Left ventricle myocardium inferior (tissue), 1 donor: Measurements from ENCODE around the gene PBX1. TPM values are rescaled to one million over a fixed set of nuclear protein-coding genes. Genes with fewer than 3 reads are reported as not detected.

Experiments used
- DNase-seq: peaks from one replicate; pipeline ENCODE4 v3.0.0-alpha.2; 2020
- H3K27ac ChIP-seq: fragments of 200-600 bp; replicated peaks from 2 replicates; pipeline ENCODE4 v1.8.0; 2021
- H3K27me3 ChIP-seq: fragments of 200-600 bp; 2 replicates; pipeline ENCODE4 v1.8.0; 2021; ENCODE audit warnings: low read depth
- H3K36me3 ChIP-seq: fragments of 200-600 bp; 2 replicates; pipeline ENCODE4 v1.8.0; 2021
- H3K4me1 ChIP-seq: fragments of 200-600 bp; 2 replicates; pipeline ENCODE4 v1.8.0; 2021
- H3K4me3 ChIP-seq: fragments of 200-600 bp; 2 replicates; pipeline ENCODE4 v1.8.0; 2021; ENCODE audit warnings: mild to moderate bottlenecking, moderate library complexity
- H3K9me3 ChIP-seq: fragments of 200-600 bp; replicated peaks from 2 replicates; pipeline ENCODE4 v1.8.0; 2021
- intact Hi-C: fragments of 100-400 bp; cut with micrococcal nuclease; formaldehyde crosslinking; loops from one replicate; pipeline ENCODE4 v1.11.0; 2022
- total RNA-seq: library from RNA; stranded (reverse); fragmentation: NEBNext Ultra II Directional; extraction: Animal tissue kit (Norgen Biotek cat#: 25700); gene quantifications from one replicate; pipeline ENCODE4 v1.2.1, GENCODE V29; 2021
- TF ChIP-seq, protein P1 (sequence below): fragments of 200-600 bp; IDR thresholded peaks from 2 replicates; pipeline ENCODE4 v1.8.0; 2021; ENCODE audit warnings: antibody characterized with exemption, mild to moderate bottlenecking, borderline replicate concordance
- donor health status: DM: no; HTN: yes; CAD: no; lungs with severe emphysema.

Gene PBX1
- total RNA-seq, 1 donor from 2014 or later, result 73.2 TPM

DNA sequence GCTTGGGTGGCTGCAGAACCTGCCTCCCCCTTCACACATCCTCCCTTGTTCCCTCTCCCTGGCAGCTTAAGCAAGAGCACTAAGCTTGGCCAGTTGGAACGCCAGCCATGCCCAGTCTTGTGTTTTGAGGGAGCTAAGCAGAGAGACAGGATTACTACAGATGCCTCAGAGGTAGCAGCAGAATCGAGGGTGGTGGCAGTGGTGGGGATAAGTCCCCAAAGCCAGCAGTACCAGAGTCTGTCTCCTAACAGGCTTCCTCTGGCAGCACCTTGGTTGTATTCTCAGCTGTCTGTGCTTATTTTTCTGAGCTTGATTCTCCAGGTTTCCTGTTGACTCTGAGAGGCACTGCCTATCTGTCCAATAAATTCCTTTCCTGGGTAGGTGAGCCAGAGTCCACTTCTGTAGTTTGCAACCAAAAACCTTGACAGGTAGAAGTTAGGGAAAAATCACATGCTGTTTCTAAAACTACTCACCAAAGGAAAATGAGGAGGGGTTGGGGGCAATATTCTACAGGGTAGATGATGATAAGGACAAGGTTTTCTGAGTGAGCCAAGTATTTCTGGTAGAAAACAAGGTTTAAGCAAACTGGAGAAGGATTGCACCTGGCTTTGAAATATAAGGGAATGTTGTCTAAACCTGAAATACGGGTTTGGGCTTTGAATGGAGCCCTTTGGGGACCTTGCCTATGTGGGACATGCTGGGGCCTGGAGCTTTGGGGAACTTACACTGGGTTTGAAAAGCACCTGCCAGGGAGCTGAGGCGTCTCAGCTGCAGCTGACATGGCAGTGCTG is 100.8 kb downstream of the PBX1 start:
- Histone ChIP-seq H3K4me1 (peaks cover 51% of the 10 kb centered on the region), H3K4me3 (no peak overlapping the region), H3K9me3 (no peaks in the 10 kb centered on the region), H3K27me3 (no peaks in the 10 kb centered on the region), H3K36me3 (no peaks in the 10 kb centered on the region), H3K27ac (peak overlapping the region; percentile 14)
- DNase-seq, result no peak
- intact Hi-C loops, result no loop called here
- TF ChIP-seq, protein P1, sequence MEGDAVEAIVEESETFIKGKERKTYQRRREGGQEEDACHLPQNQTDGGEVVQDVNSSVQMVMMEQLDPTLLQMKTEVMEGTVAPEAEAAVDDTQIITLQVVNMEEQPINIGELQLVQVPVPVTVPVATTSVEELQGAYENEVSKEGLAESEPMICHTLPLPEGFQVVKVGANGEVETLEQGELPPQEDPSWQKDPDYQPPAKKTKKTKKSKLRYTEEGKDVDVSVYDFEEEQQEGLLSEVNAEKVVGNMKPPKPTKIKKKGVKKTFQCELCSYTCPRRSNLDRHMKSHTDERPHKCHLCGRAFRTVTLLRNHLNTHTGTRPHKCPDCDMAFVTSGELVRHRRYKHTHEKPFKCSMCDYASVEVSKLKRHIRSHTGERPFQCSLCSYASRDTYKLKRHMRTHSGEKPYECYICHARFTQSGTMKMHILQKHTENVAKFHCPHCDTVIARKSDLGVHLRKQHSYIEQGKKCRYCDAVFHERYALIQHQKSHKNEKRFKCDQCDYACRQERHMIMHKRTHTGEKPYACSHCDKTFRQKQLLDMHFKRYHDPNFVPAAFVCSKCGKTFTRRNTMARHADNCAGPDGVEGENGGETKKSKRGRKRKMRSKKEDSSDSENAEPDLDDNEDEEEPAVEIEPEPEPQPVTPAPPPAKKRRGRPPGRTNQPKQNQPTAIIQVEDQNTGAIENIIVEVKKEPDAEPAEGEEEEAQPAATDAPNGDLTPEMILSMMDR, result no peak

DNA sequence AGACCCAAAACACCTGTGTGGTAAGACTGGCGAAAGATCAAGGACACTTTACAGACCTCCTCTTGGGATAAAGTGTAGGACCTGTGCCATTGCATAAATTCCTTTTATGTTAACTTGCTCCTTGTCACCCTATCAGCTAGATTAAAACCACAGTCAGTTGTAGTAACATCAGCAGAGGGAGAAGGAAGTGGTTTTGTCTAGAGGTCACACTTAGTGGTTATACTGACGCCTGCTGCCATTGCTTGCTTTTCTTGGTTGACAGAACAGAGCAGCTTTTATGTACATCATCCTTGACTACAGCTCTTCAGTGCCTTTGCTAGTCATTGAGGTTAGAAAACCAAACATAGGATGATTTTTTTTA is 101.4 kb downstream of the PBX1 start:
- no peak for DNase-seq
- no peaks in the 10 kb centered on the region for H3K9me3 ChIP-seq
- intact Hi-C loops, result no loop called here
- H3K4me3 ChIP-seq, result no peak overlapping the region
- TF ChIP-seq, protein P1, result no peak
- no peaks in the 10 kb centered on the region for H3K36me3 ChIP-seq
- H3K27me3 ChIP-seq, result no peaks in the 10 kb centered on the region
- H3K27ac ChIP-seq, result peak overlapping the region; percentile 14
- peaks cover 54% of the 10 kb centered on the region for H3K4me1 ChIP-seq

DNA sequence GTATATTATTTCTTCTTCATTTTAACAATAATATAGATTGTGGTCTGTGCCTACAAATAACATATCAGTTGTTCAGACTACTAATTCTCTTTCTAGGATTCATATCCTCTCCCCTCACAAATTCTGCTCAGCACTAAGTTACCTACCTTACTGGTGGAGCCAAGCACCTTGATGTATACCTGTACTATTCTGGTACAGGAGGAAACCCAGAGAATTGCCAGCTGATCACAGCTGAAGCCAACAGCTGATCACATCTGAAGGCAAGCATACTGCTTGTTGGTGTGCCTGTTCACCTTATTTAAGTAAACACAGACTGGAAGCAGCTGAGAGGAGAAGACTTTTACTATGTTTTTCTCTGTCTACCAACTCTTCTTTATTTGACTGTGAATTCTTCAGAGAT is 101.8 kb downstream of the PBX1 start:
- TF ChIP-seq, protein P1, result no peak
- Histone ChIP-seq H3K4me3 (no peak overlapping the region), H3K4me1 (peaks cover 54% of the 10 kb centered on the region), H3K27me3 (no peaks in the 10 kb centered on the region), H3K9me3 (no peaks in the 10 kb centered on the region), H3K36me3 (no peaks in the 10 kb centered on the region), H3K27ac (no peak overlapping the region)
- intact Hi-C loops, result no loop called here
- DNase-seq, result no peak

- Histone ChIP-seq H3K27ac (no peak overlapping the region), H3K36me3 (no peaks in the 10 kb centered on the region), H3K9me3 (no peaks in the 10 kb centered on the region), H3K4me1 (peaks cover 67% of the 10 kb centered on the region), H3K27me3 (no peaks in the 10 kb centered on the region), H3K4me3 (no peak overlapping the region)
- no peak for DNase-seq
- TF ChIP-seq, protein P1, result no peak
- intact Hi-C loops, result no loop called here
Observed at GRCh38 chr1:164662462-164662861, 103.5 kb downstream of the PBX1 start.

DNA sequence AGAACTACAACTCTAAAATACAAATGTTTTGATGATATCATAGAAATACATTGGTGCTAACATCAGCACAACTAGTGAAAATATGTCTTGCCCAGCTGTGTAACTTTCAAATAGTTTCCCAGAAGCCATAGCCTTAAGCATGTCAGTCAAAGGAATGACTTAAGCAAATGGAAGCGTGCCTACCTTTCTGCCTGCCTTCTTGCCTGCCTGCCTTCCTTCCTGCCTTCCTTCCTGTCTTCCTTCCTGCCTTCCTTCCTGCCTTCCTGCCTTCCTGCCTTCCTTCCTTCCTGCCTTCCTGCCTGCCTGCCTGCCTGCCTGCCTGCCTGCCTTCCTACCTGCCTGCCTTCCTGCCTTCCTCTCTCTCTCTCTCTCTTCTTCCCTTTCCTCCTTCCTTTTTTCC is 104.0 kb downstream of the PBX1 start:
- TF ChIP-seq, protein P1, result no peak
- H3K9me3 ChIP-seq, result no peaks in the 10 kb centered on the region
- no peak overlapping the region for H3K27ac ChIP-seq
- no peaks in the 10 kb centered on the region for H3K27me3 ChIP-seq
- intact Hi-C loops, result no loop called here
- H3K4me3 ChIP-seq, result no peak overlapping the region
- peaks cover 72% of the 10 kb centered on the region for H3K4me1 ChIP-seq
- H3K36me3 ChIP-seq, result no peaks in the 10 kb centered on the region
- DNase-seq, result no peak
